ENCODE results near the gene ZFYVE16. TPM values are rescaled to one million over a fixed set of nuclear protein-coding genes. Genes with fewer than 3 reads are reported as not detected.

ZFYVE16 gene
- total and polyA plus RNA-seq, 2 of the 13 experiments (the other 11 are each of a cell fraction or from before 2014, with no cell fraction given): 9.3 to 33.3 TPM

DNA sequence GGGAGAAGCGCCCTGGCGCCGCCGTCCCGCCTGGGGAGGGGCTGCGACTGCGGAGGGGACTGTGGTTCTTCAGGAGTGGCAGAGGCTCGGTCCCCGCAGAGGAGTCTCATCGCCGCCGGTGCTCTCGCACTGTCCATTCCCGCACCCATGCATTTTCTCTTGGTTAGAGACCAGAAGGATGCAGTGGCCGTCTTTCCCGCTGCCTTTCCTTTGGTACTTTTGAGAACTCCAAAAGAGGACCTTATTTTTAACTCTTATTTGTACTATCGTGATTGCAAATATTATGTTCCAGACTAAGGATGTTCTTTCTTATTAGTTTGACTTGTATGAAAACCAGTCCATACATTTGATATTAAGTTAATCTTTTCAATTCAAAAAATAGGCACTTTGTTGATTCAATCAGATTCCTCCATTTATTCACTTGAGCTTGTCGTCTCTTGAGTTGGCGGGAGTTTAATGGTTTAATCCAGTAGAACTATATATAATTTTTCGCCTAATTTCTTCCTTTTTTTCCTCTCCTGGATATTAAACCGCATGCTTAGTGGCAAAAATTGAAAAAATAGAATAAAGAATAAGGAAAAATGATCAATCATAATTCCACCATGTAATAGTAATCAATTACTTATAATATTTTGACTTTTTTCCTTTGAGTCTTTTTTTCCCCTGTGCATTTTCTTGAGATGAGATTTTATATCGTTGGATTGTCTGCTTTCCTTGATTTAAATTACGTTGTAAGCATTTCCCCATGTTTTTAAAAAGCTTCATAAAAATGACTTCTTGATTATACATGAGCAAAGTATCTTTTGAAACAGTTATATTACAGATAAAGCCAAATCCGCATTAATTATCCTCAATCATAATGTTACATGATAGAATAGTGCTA is 861 bp downstream of the ZFYVE16 start (continued):
- TF ChIP-seq SAP130 (CRISPR knock-in tag; IDR thresholded peaks at IDR 0.05; ENCODE audit: low read depth): peak; percentile 44
- TF ChIP-seq, protein P1, sequence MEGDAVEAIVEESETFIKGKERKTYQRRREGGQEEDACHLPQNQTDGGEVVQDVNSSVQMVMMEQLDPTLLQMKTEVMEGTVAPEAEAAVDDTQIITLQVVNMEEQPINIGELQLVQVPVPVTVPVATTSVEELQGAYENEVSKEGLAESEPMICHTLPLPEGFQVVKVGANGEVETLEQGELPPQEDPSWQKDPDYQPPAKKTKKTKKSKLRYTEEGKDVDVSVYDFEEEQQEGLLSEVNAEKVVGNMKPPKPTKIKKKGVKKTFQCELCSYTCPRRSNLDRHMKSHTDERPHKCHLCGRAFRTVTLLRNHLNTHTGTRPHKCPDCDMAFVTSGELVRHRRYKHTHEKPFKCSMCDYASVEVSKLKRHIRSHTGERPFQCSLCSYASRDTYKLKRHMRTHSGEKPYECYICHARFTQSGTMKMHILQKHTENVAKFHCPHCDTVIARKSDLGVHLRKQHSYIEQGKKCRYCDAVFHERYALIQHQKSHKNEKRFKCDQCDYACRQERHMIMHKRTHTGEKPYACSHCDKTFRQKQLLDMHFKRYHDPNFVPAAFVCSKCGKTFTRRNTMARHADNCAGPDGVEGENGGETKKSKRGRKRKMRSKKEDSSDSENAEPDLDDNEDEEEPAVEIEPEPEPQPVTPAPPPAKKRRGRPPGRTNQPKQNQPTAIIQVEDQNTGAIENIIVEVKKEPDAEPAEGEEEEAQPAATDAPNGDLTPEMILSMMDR (CRISPR knock-in tag; IDR thresholded peaks at IDR 0.05): no peak
- TF ChIP-seq, protein P2, sequence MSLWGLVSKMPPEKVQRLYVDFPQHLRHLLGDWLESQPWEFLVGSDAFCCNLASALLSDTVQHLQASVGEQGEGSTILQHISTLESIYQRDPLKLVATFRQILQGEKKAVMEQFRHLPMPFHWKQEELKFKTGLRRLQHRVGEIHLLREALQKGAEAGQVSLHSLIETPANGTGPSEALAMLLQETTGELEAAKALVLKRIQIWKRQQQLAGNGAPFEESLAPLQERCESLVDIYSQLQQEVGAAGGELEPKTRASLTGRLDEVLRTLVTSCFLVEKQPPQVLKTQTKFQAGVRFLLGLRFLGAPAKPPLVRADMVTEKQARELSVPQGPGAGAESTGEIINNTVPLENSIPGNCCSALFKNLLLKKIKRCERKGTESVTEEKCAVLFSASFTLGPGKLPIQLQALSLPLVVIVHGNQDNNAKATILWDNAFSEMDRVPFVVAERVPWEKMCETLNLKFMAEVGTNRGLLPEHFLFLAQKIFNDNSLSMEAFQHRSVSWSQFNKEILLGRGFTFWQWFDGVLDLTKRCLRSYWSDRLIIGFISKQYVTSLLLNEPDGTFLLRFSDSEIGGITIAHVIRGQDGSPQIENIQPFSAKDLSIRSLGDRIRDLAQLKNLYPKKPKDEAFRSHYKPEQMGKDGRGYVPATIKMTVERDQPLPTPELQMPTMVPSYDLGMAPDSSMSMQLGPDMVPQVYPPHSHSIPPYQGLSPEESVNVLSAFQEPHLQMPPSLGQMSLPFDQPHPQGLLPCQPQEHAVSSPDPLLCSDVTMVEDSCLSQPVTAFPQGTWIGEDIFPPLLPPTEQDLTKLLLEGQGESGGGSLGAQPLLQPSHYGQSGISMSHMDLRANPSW (CRISPR knock-in tag; IDR thresholded peaks at IDR 0.05; ENCODE audit: borderline replicate concordance): 0 out of 2 replicates have a peak, but pooled peaks have one; percentile 7
- TF ChIP-seq, protein P3, sequence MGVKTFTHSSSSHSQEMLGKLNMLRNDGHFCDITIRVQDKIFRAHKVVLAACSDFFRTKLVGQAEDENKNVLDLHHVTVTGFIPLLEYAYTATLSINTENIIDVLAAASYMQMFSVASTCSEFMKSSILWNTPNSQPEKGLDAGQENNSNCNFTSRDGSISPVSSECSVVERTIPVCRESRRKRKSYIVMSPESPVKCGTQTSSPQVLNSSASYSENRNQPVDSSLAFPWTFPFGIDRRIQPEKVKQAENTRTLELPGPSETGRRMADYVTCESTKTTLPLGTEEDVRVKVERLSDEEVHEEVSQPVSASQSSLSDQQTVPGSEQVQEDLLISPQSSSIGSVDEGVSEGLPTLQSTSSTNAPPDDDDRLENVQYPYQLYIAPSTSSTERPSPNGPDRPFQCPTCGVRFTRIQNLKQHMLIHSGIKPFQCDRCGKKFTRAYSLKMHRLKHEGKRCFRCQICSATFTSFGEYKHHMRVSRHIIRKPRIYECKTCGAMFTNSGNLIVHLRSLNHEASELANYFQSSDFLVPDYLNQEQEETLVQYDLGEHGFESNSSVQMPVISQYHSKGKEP (CRISPR knock-in tag; IDR thresholded peaks at IDR 0.05): no peak
- TF ChIP-seq, protein P4, sequence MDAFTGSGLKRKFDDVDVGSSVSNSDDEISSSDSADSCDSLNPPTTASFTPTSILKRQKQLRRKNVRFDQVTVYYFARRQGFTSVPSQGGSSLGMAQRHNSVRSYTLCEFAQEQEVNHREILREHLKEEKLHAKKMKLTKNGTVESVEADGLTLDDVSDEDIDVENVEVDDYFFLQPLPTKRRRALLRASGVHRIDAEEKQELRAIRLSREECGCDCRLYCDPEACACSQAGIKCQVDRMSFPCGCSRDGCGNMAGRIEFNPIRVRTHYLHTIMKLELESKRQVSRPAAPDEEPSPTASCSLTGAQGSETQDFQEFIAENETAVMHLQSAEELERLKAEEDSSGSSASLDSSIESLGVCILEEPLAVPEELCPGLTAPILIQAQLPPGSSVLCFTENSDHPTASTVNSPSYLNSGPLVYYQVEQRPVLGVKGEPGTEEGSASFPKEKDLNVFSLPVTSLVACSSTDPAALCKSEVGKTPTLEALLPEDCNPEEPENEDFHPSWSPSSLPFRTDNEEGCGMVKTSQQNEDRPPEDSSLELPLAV (CRISPR knock-in tag; conservative IDR thresholded peaks at IDR 0.05; ENCODE audit: low read depth): no peak
- no peak for TF ChIP-seq ZC3H4 (CRISPR knock-in tag; IDR thresholded peaks at IDR 0.05; ENCODE audit: borderline replicate concordance)
- TF ChIP-seq TSC22D2 (CRISPR knock-in tag; IDR thresholded peaks at IDR 0.05; ENCODE audit: borderline replicate concordance): 0 out of 2 replicates have a peak, but pooled peaks have one; percentile 5
- TF ChIP-seq ZNF33B (CRISPR knock-in tag; IDR thresholded peaks at IDR 0.05): no peak
- TF ChIP-seq, protein P5, sequence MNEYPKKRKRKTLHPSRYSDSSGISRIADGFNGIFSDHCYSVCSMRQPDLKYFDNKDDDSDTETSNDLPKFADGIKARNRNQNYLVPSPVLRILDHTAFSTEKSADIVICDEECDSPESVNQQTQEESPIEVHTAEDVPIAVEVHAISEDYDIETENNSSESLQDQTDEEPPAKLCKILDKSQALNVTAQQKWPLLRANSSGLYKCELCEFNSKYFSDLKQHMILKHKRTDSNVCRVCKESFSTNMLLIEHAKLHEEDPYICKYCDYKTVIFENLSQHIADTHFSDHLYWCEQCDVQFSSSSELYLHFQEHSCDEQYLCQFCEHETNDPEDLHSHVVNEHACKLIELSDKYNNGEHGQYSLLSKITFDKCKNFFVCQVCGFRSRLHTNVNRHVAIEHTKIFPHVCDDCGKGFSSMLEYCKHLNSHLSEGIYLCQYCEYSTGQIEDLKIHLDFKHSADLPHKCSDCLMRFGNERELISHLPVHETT (CRISPR knock-in tag; conservative IDR thresholded peaks at IDR 0.05): no peak
- no peak for TF ChIP-seq SMAD3 (CRISPR knock-in tag; IDR thresholded peaks at IDR 0.05)
- no peak for TF ChIP-seq ZNF44 (CRISPR knock-in tag; IDR thresholded peaks at IDR 0.05)
- peak; percentile 0 for TF ChIP-seq SKI (IDR thresholded peaks at IDR 0.05; ENCODE audit: partially characterized antibody)
- 0 out of 2 replicates have a peak, but pooled peaks have one; percentile 44 for TF ChIP-seq ZBTB38 (CRISPR knock-in tag; IDR thresholded peaks at IDR 0.05)
- no peak for TF ChIP-seq SAFB2 (CRISPR knock-in tag; IDR thresholded peaks at IDR 0.05; ENCODE audit: borderline replicate concordance, low read depth)
- TF ChIP-seq SRSF9 (IDR thresholded peaks at IDR 0.05; ENCODE audit: borderline replicate concordance, insufficient read depth, low read depth, low read length, poor library complexity, severe bottlenecking): no peak
- no peak for TF ChIP-seq NRL (CRISPR knock-in tag; IDR thresholded peaks at IDR 0.05; ENCODE audit: borderline replicate concordance)
- TF ChIP-seq SALL1 (CRISPR knock-in tag; IDR thresholded peaks at IDR 0.05): no peak
- no peak for TF ChIP-seq GLI4 (CRISPR knock-in tag; IDR thresholded peaks at IDR 0.05; ENCODE audit: borderline replicate concordance)
- TF ChIP-seq ZNF674 (CRISPR knock-in tag; IDR thresholded peaks at IDR 0.05; ENCODE audit: low read depth): no peak; the same call in 1 of the 2 replicates
